K562 (cell line): ENCODE measurements around the gene SHB. TPM values are rescaled to one million over a fixed set of nuclear protein-coding genes. Genes with fewer than 3 reads are reported as not detected.

Experiments
- ARHGAP35 ChIP-seq: fragments of 450-650 bp; IDR thresholded peaks from 2 replicates; pipeline ENCODE4 v1.6.1; 2018; ENCODE audit not compliant: partially characterized antibody
- BCL6 ChIP-seq: fragments of 250-450 bp; sonication (Bioruptor Pico); IDR thresholded peaks from 2 replicates; pipeline ENCODE4 v1.4.0; 2020
- CBX8 ChIP-seq: fragments of 200-600 bp; sonication (generic); IDR thresholded peaks from 2 replicates; pipeline ENCODE4 v1.6.1; 2012; ENCODE audit warnings: borderline replicate concordance, mixed run types, low read depth, mild to moderate bottlenecking, moderate library complexity, mixed read lengths, low read length, control low read depth, inconsistent platforms; ENCODE audit not compliant: poor library complexity, severe bottlenecking; ENCODE audit errors: extremely low read depth
- DNMT1 ChIP-seq: fragments of 450-650 bp; IDR thresholded peaks from 2 replicates; pipeline ENCODE4 v1.6.1; 2016; ENCODE audit warnings: antibody characterized with exemption, mild to moderate bottlenecking
- ELF2 ChIP-seq: fragments of 250-450 bp; sonication (Bioruptor Pico); IDR thresholded peaks from 2 replicates; pipeline ENCODE4 v1.5.0; 2021; ENCODE audit warnings: mild to moderate bottlenecking
- JUND ChIP-seq, 2 experiments: IDR thresholded peaks; 2 replicates in 1 of 2; 3 replicates in 1 of 2; pipeline ENCODE4 v1.6.1; 2011; ENCODE audit warnings: borderline replicate concordance in 2 of 2, low read depth in 2 of 2, low read length in 2 of 2, improper control_type of control experiment in 1 of 2, missing biosample characterization in 1 of 2, missing genetic modification characterization in 1 of 2, missing genetic modification reagents in 1 of 2
- MAFK ChIP-seq: IDR thresholded peaks from 2 replicates; pipeline ENCODE4 v1.6.1; 2011; ENCODE audit warnings: low read length, improper control_type of control experiment
- NR1H2 ChIP-seq: sonication (generic); formaldehyde crosslinking; IDR thresholded peaks from 2 replicates; pipeline ENCODE4 v1.4.0; 2020; ENCODE audit warnings: mild to moderate bottlenecking, missing genetic modification reagents
- PURB ChIP-seq: sonication (generic); formaldehyde crosslinking; IDR thresholded peaks from 2 replicates; pipeline ENCODE4 v1.9.0; 2021; ENCODE audit warnings: low read depth, mild to moderate bottlenecking, missing genetic modification reagents
- SETDB1 ChIP-seq: IDR thresholded peaks from one replicate; pipeline ENCODE4 v1.6.1; 2012; ENCODE audit warnings: low read length, control low read depth, inconsistent platforms
- SMAD2 ChIP-seq: fragments of 150-350 bp; IDR thresholded peaks from 2 replicates; pipeline ENCODE4 v1.6.1; 2014; ENCODE audit warnings: low read depth, mild to moderate bottlenecking, low read length
- SMARCE1 ChIP-seq: fragments of 450-650 bp; IDR thresholded peaks from 2 replicates; pipeline ENCODE4 v1.7.1; 2016; ENCODE audit warnings: mild to moderate bottlenecking
- TRIM24 ChIP-seq, 2 experiments: fragments of 450-650 bp; IDR thresholded peaks; 2 replicates each; pipeline ENCODE4 v1.6.1; 2016
- ZNF583 ChIP-seq: fragments of 250-450 bp; sonication (Bioruptor Pico); IDR thresholded peaks from 2 replicates; pipeline ENCODE4 v1.4.0; 2020
- ZNF764 ChIP-seq: fragments of 250-450 bp; sonication (Bioruptor Pico); IDR thresholded peaks from 2 replicates; pipeline ENCODE4 v1.4.0; 2020; ENCODE audit warnings: low read depth, mild to moderate bottlenecking, moderate library complexity
- polyA plus RNA-seq, 8 experiments: library from polyadenylated mRNA; depleted of rRNA in 4 of 8; stranded (reverse) in 5 of 8; unstranded in 3 of 8; fragments of >200 nt; fragmentation: Nextera tagmentation in 2 of 8; fragmentation: Illumina TruSeq in 1 of 8; extraction: Ambion mirVana in 2 of 8; extraction: Trizol in 1 of 8; gene quantifications; 2 replicates each; pipeline versions ENCODE4 v1.2.1 to v1.2.3, GENCODE V29; 2011 to 2014; ENCODE audit warnings: inconsistent platforms in 1 of 8, missing spikeins in 1 of 8
- total RNA-seq, 7 experiments: library from RNA; depleted of rRNA in 6 of 7; stranded (reverse); fragments of >200 nt in 6 of 7; fragmentation: Illumina TruSeq in 2 of 7; extraction: Trizol in 2 of 7; gene quantifications; 2 replicates each; pipeline versions ENCODE4 v1.2.1 to v1.2.3, GENCODE V29; 2011 to 2021; ENCODE audit warnings: low replicate concordance in 1 of 7
- TF ChIP-seq, protein P1 (sequence below): sonication (generic); formaldehyde crosslinking; IDR thresholded peaks from 2 replicates; pipeline ENCODE4 v1.8.0; 2022; ENCODE audit warnings: mild to moderate bottlenecking, missing genetic modification reagents
- TF ChIP-seq, protein P2 (sequence below): sonication (generic); formaldehyde crosslinking; IDR thresholded peaks from 2 replicates; pipeline ENCODE4 v1.5.0; 2020; ENCODE audit warnings: missing genetic modification reagents
- TF ChIP-seq, protein P3 (sequence below): sonication (generic); formaldehyde crosslinking; IDR thresholded peaks from 2 replicates; pipeline ENCODE4 v1.8.0; 2022; ENCODE audit warnings: mild to moderate bottlenecking, missing genetic modification reagents

Gene SHB
- total and polyA plus RNA-seq, 9 of the 15 experiments (the other 6 are each of a cell fraction or from before 2014, with no cell fraction given) = 0.78 to 16.0 (median 5.3) TPM

DNA sequence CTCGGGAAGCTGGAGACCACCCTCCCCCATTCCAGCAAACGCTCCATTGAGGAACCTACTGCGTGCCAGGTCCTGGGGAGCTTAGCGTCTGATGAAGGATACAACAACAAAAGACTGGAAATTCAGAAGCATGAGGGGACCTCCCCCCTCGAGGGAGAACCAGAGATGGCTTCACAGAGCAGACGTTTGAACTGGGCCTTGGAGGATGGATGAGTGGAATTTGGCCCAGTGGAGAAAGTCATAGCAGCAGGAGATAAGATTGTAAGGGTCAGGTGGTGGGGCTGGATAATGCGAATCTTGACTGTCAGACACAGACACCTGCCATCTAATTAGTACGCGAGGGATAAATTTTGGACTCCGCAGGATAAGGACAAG, 163.9 kb downstream of the SHB start (continued):
- TF ChIP-seq SMARCE1 = 0 out of 2 replicates have a peak, but pooled peaks have one; percentile 28
- TF ChIP-seq, protein P1, sequence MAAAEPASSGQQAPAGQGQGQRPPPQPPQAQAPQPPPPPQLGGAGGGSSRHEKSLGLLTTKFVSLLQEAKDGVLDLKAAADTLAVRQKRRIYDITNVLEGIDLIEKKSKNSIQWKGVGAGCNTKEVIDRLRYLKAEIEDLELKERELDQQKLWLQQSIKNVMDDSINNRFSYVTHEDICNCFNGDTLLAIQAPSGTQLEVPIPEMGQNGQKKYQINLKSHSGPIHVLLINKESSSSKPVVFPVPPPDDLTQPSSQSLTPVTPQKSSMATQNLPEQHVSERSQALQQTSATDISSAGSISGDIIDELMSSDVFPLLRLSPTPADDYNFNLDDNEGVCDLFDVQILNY (CRISPR knock-in tag) = no peak
- TF ChIP-seq ZNF583 (CRISPR knock-in tag) = no peak
- TF ChIP-seq, protein P2, sequence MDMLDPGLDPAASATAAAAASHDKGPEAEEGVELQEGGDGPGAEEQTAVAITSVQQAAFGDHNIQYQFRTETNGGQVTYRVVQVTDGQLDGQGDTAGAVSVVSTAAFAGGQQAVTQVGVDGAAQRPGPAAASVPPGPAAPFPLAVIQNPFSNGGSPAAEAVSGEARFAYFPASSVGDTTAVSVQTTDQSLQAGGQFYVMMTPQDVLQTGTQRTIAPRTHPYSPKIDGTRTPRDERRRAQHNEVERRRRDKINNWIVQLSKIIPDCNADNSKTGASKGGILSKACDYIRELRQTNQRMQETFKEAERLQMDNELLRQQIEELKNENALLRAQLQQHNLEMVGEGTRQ (CRISPR knock-in tag) = 0 out of 2 replicates have a peak, but pooled peaks have one; percentile 11
- no peak for TF ChIP-seq NR1H2 (CRISPR knock-in tag)
- TF ChIP-seq DNMT1 = no peak
- peak; percentile 55 to 77; a peak in 3 of 4 replicates for TF ChIP-seq TRIM24 (IDR thresholded peaks at IDR 0.05)
- TF ChIP-seq SMAD2 = no peak
- TF ChIP-seq ELF2 (CRISPR knock-in tag) = no peak
- TF ChIP-seq JUND (IDR thresholded peaks at IDR 0.05; ENCODE audit: borderline replicate concordance, low read depth, low read length) = peak; percentile 50; the same call in 1 of the 2 replicates
- no peak; the same call in 2 of the 3 replicates for TF ChIP-seq JUND (tag; IDR thresholded peaks at IDR 0.05; ENCODE audit: borderline replicate concordance, low read depth, low read length)
- no peak for TF ChIP-seq MAFK
- no peak for TF ChIP-seq ZNF764
- TF ChIP-seq, protein P3, sequence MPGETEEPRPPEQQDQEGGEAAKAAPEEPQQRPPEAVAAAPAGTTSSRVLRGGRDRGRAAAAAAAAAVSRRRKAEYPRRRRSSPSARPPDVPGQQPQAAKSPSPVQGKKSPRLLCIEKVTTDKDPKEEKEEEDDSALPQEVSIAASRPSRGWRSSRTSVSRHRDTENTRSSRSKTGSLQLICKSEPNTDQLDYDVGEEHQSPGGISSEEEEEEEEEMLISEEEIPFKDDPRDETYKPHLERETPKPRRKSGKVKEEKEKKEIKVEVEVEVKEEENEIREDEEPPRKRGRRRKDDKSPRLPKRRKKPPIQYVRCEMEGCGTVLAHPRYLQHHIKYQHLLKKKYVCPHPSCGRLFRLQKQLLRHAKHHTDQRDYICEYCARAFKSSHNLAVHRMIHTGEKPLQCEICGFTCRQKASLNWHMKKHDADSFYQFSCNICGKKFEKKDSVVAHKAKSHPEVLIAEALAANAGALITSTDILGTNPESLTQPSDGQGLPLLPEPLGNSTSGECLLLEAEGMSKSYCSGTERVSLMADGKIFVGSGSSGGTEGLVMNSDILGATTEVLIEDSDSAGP (CRISPR knock-in tag) = no peak
- no peak for TF ChIP-seq ARHGAP35
- no peak for TF ChIP-seq SETDB1
- TF ChIP-seq CBX8 = no peak
- TF ChIP-seq PURB = no peak
- TF ChIP-seq BCL6 = no peak
